Activated naive CD4-positive, alpha-beta T cell treated with anti-CD3 and anti-CD28 coated beads for 36 hours (primary cell): Measurements from ENCODE around the gene RASGRP1. TPM values are rescaled to one million over a fixed set of nuclear protein-coding genes. Genes with fewer than 3 reads are reported as not detected.
"Not testable (repeated sequence)": the region's sequence is repeated elsewhere in the genome, so short reads cannot be mapped to it uniquely, and the experiment has no call there.

ENCODE experiments used
- CTCF ChIA-PET: fragments of 350-600 bp; sonication (Branson Sonifier 250); formaldehyde crosslinking; loops from one replicate; lab custom pipeline; 2021; ENCODE audit warnings: antibody characterized with exemption; lab: Charles Lee
- DNase-seq: peaks from one replicate; pipeline ENCODE4 v3.0.0-alpha.2; 2020
- H3K27ac Mint-ChIP-seq: one replicate; pipeline ENCODE4 v1.8.0; 2021; ENCODE audit warnings: mild to moderate bottlenecking, mixed read lengths
- H3K27me3 Mint-ChIP-seq: one replicate; pipeline ENCODE4 v1.8.0; 2021; ENCODE audit warnings: low read depth, mixed read lengths
- H3K36me3 Mint-ChIP-seq: one replicate; pipeline ENCODE4 v1.8.0; 2021; ENCODE audit warnings: low read depth, mixed read lengths
- H3K4me1 Mint-ChIP-seq: one replicate; pipeline ENCODE4 v1.8.0; 2021; ENCODE audit warnings: low read depth, mixed read lengths
- H3K4me3 Mint-ChIP-seq: one replicate; pipeline ENCODE4 v1.8.0; 2021; ENCODE audit warnings: mild to moderate bottlenecking, moderate library complexity, mixed read lengths
- H3K9me3 Mint-ChIP-seq: one replicate; pipeline ENCODE4 v1.8.0; 2021; ENCODE audit warnings: mixed read lengths
- intact Hi-C: fragments of 100-400 bp; cut with micrococcal nuclease; formaldehyde crosslinking; loops from one replicate; pipeline ENCODE4 v1.15.1; 2023
- total RNA-seq, 2 experiments: library from RNA; stranded (reverse); gene quantifications; one replicate each; pipeline ENCODE4 v1.2.3, GENCODE V29; 2021

RASGRP1 gene
- total RNA-seq, 2 experiments from 2014 or later, result 44.2 to 44.9 TPM

- no peak for DNase-seq
- CTCF ChIA-PET, result no interaction called here
- no peaks in the 10 kb centered on the region for H3K27me3 Mint-ChIP-seq
- H3K27ac Mint-ChIP-seq, result no peak overlapping the region
- H3K9me3 Mint-ChIP-seq, result no peaks in the 10 kb centered on the region
- no peak overlapping the region for H3K4me3 Mint-ChIP-seq
- intact Hi-C loops, result no loop called here
- no peaks in the 10 kb centered on the region for H3K4me1 Mint-ChIP-seq
- H3K36me3 Mint-ChIP-seq, result no peaks in the 10 kb centered on the region
These were observed 34.1 kb upstream of the RASGRP1 start for GRCh38 chr15:38598749-38599148.

GRCh38 chr15:38597219-38597800, 32.7 kb upstream of the RASGRP1 start:
- Mint-ChIP-seq H3K27me3 (no peaks in the 10 kb centered on the region), H3K4me1 (no peaks in the 10 kb centered on the region), H3K27ac (no peak overlapping the region), H3K4me3 (no peak overlapping the region), H3K9me3 (no peaks in the 10 kb centered on the region), H3K36me3 (no peaks in the 10 kb centered on the region)
- CTCF ChIA-PET, result interaction anchor here (0.6 to 1.2 kb wide), 3 partner anchors 39 to 68 kb away, joined by 3 read pairs; no protein-coding TSS in a partner anchor
- no peak for DNase-seq
- intact Hi-C loops, result no loop called here

- H3K4me1 Mint-ChIP-seq, result peaks cover 16% of the 10 kb centered on the region
- no peak overlapping the region for H3K4me3 Mint-ChIP-seq
- no peaks in the 10 kb centered on the region for H3K9me3 Mint-ChIP-seq
- no peaks in the 10 kb centered on the region for H3K36me3 Mint-ChIP-seq
- CTCF ChIA-PET, result no interaction called here
- no peak for DNase-seq
- H3K27me3 Mint-ChIP-seq, result no peaks in the 10 kb centered on the region
- H3K27ac Mint-ChIP-seq, result no peak overlapping the region
- intact Hi-C loops, result no loop called here
These were observed 28.9 kb upstream of the RASGRP1 start for GRCh38 chr15:38593524-38593923.

- intact Hi-C loops, result loop anchor here (2.0 kb wide), 1 partner anchor 21 kb away; no protein-coding TSS in a partner anchor
- Mint-ChIP-seq H3K27ac (no peak overlapping the region), H3K36me3 (peaks cover 2% of the 10 kb centered on the region), H3K4me1 (peaks cover 33% of the 10 kb centered on the region), H3K27me3 (no peaks in the 10 kb centered on the region), H3K9me3 (peaks cover 10% of the 10 kb centered on the region), H3K4me3 (no peak overlapping the region)
- DNase-seq, result peak; percentile 51
- CTCF ChIA-PET, result interaction anchor here (1.1 kb wide), 1 partner anchor 25 kb away, joined by 4 read pairs; the partner anchor contains the start of gene RASGRP1
These were observed 24.9 kb upstream of the RASGRP1 start for GRCh38 chr15:38589502-38589901.

- CTCF ChIA-PET, result interaction anchor here (1.1 to 1.3 kb wide), 2 partner anchors 25 to 70 kb away, joined by 3 to 4 read pairs; partner anchors contain the start of gene RASGRP1
- no peak overlapping the region for H3K27ac Mint-ChIP-seq
- H3K36me3 Mint-ChIP-seq, result peaks cover 2% of the 10 kb centered on the region
- DNase-seq, result no peak
- H3K4me3 Mint-ChIP-seq, result no peak overlapping the region
- H3K4me1 Mint-ChIP-seq, result peaks cover 33% of the 10 kb centered on the region
- H3K27me3 Mint-ChIP-seq, result no peaks in the 10 kb centered on the region
- intact Hi-C loops, result loop anchor here (2.0 kb wide), 1 partner anchor 22 kb away; no protein-coding TSS in a partner anchor
- H3K9me3 Mint-ChIP-seq, result peaks cover 10% of the 10 kb centered on the region
These were observed 24.1 kb upstream of the RASGRP1 start for GRCh38 chr15:38588672-38589071.

- Mint-ChIP-seq H3K9me3 (peaks cover 16% of the 10 kb centered on the region), H3K4me3 (no peak overlapping the region), H3K36me3 (peaks cover 2% of the 10 kb centered on the region), H3K27me3 (no peaks in the 10 kb centered on the region), H3K27ac (no peak overlapping the region), H3K4me1 (peaks cover 33% of the 10 kb centered on the region)
- CTCF ChIA-PET, result interaction anchor here (0.6 to 2.0 kb wide), 7 partner anchors 9 to 103 kb away, joined by 3 to 5 read pairs (median 3); partner anchors contain the start of gene RASGRP1
- peak; percentile 29 for DNase-seq
- intact Hi-C loops, result loop anchor here (1.0 to 2.0 kb wide), 2 partner anchors 22 to 44 kb away; no protein-coding TSS in a partner anchor
These were observed 22.6 kb upstream of the RASGRP1 start for GRCh38 chr15:38587214-38587613.

- peaks cover 16% of the 10 kb centered on the region for H3K9me3 Mint-ChIP-seq
- not testable (repeated sequence) for H3K4me3 Mint-ChIP-seq, H3K27me3 Mint-ChIP-seq, DNase-seq, H3K36me3 Mint-ChIP-seq
- H3K4me1 Mint-ChIP-seq, result peaks cover 33% of the 10 kb centered on the region
- intact Hi-C loops, result loop anchor here (2.0 kb wide), 1 partner anchor 45 kb away; no protein-coding TSS in a partner anchor
- H3K27ac Mint-ChIP-seq, result peak overlapping the region; percentile 44
- CTCF ChIA-PET, result interaction anchor here (1.7 kb wide), 1 partner anchor 22 kb away, joined by 4 read pairs; the partner anchor contains the start of gene RASGRP1
These were observed 21.4 kb upstream of the RASGRP1 start for GRCh38 chr15:38586005-38586404.

GRCh38 chr15:38578626-38579025, 14.0 kb upstream of the RASGRP1 start:
- Mint-ChIP-seq H3K9me3 (peaks cover 6% of the 10 kb centered on the region), H3K27ac (no peak overlapping the region), H3K27me3 (no peaks in the 10 kb centered on the region), H3K4me1 (peaks cover 29% of the 10 kb centered on the region), H3K4me3 (no peak overlapping the region), H3K36me3 (no peaks in the 10 kb centered on the region)
- no peak for DNase-seq
- CTCF ChIA-PET, result interaction anchor here (0.7 to 1.5 kb wide), 4 partner anchors 9 to 26 kb away, joined by 3 read pairs; partner anchors contain the start of gene RASGRP1
- intact Hi-C loops, result no loop called here

GRCh38 chr15:38577424-38577987, 12.9 kb upstream of the RASGRP1 start:
- Mint-ChIP-seq H3K4me3 (no peak overlapping the region), H3K27me3 (no peaks in the 10 kb centered on the region), H3K27ac (no peak overlapping the region), H3K36me3 (no peaks in the 10 kb centered on the region), H3K4me1 (peaks cover 29% of the 10 kb centered on the region), H3K9me3 (peaks cover under 1% of the 10 kb centered on the region)
- DNase-seq, result no peak
- CTCF ChIA-PET, result interaction anchor here (1.1 to 1.5 kb wide), 3 partner anchors 10 to 15 kb away, joined by 3 read pairs; partner anchors contain the start of gene RASGRP1
- intact Hi-C loops, result no loop called here

- CTCF ChIA-PET, result interaction anchor here (1.1 kb wide), 1 partner anchor 138 kb away, joined by 3 read pairs; no protein-coding TSS in a partner anchor
- Mint-ChIP-seq H3K4me1 (peaks cover 29% of the 10 kb centered on the region), H3K9me3 (no peaks in the 10 kb centered on the region), H3K27me3 (no peaks in the 10 kb centered on the region), H3K36me3 (no peaks in the 10 kb centered on the region), H3K4me3 (no peak overlapping the region), H3K27ac (no peak overlapping the region)
- intact Hi-C loops, result no loop called here
- no peak for DNase-seq
These were observed 12.2 kb upstream of the RASGRP1 start for GRCh38 chr15:38576837-38577236.

GRCh38 chr15:38576261-38576660, 11.6 kb upstream of the RASGRP1 start:
- DNase-seq, result no peak
- no peaks in the 10 kb centered on the region for H3K36me3 Mint-ChIP-seq
- peaks cover under 1% of the 10 kb centered on the region for H3K9me3 Mint-ChIP-seq
- intact Hi-C loops, result no loop called here
- H3K27me3 Mint-ChIP-seq, result no peaks in the 10 kb centered on the region
- CTCF ChIA-PET, result interaction anchor here (1.1 kb wide), 2 partner anchors 96 to 137 kb away, joined by 3 to 4 read pairs; no protein-coding TSS in a partner anchor
- no peak overlapping the region for H3K27ac Mint-ChIP-seq
- H3K4me3 Mint-ChIP-seq, result no peak overlapping the region
- peaks cover 29% of the 10 kb centered on the region for H3K4me1 Mint-ChIP-seq

- DNase-seq, result no peak
- Mint-ChIP-seq H3K4me3 (peak overlapping the region; percentile 96), H3K27ac (peak overlapping the region; percentile 84), H3K36me3 (peaks cover 15% of the 10 kb centered on the region), H3K27me3 (no peaks in the 10 kb centered on the region), H3K9me3 (peaks cover 2% of the 10 kb centered on the region), H3K4me1 (peaks cover 41% of the 10 kb centered on the region)
- CTCF ChIA-PET, result interaction anchor here (0.6 to 9.6 kb wide), 5 partner anchors 62 to 126 kb away, joined by 4 to 352 read pairs (median 44); no protein-coding TSS in a partner anchor
- intact Hi-C loops, result loop anchor here (1.0 to 10.0 kb wide), 3 partner anchors 22 to 1220 kb away; partner anchors contain the start of gene FSIP1
These were observed 665 bp upstream of the RASGRP1 start for GRCh38 chr15:38565287-38565670.
